ENCODE data around the gene CABYR.

CABYR gene

GRCh38 chr18:24208270-24209035, 69.6 kb downstream of the CABYR start:
- Histone ChIP-seq H3K4me1 (no peaks in the 10 kb centered on the region), H3K9me3 (no peaks in the 10 kb centered on the region), H3K36me3 (no peaks in the 10 kb centered on the region), H3K4me3 (ENCODE audit: low read depth, low read length) (no peak overlapping the region), H3K27me3 (no peaks in the 10 kb centered on the region)
- TF ChIP-seq, protein P1, sequence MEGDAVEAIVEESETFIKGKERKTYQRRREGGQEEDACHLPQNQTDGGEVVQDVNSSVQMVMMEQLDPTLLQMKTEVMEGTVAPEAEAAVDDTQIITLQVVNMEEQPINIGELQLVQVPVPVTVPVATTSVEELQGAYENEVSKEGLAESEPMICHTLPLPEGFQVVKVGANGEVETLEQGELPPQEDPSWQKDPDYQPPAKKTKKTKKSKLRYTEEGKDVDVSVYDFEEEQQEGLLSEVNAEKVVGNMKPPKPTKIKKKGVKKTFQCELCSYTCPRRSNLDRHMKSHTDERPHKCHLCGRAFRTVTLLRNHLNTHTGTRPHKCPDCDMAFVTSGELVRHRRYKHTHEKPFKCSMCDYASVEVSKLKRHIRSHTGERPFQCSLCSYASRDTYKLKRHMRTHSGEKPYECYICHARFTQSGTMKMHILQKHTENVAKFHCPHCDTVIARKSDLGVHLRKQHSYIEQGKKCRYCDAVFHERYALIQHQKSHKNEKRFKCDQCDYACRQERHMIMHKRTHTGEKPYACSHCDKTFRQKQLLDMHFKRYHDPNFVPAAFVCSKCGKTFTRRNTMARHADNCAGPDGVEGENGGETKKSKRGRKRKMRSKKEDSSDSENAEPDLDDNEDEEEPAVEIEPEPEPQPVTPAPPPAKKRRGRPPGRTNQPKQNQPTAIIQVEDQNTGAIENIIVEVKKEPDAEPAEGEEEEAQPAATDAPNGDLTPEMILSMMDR (IDR thresholded peaks at IDR 0.05; ENCODE audit: low read depth, low read length), result no peak
- DNase-seq, result no peak

- H3K9me3 ChIP-seq, result no peaks in the 10 kb centered on the region
- TF ChIP-seq, protein P1 (IDR thresholded peaks at IDR 0.05; ENCODE audit: low read depth, low read length), result no peak
- DNase-seq, result no peak
- H3K4me1 ChIP-seq, result no peaks in the 10 kb centered on the region
- no peaks in the 10 kb centered on the region for H3K36me3 ChIP-seq
- no peaks in the 10 kb centered on the region for H3K27me3 ChIP-seq
- H3K4me3 ChIP-seq (ENCODE audit: low read depth, low read length), result no peak overlapping the region
These were observed 70.7 kb downstream of the CABYR start for GRCh38 chr18:24209558-24209957.
